GM12872 (cell line): ENCODE data around the gene SERGEF.

Source experiments
- TF ChIP-seq, protein P1 (sequence below): IDR thresholded peaks from 3 replicates; pipeline ENCODE4 v1.5.1; 2011; ENCODE audit warnings: low read depth, mild to moderate bottlenecking, low read length, moderate library complexity; ENCODE audit not compliant: insufficient read depth

The SERGEF gene

DNA sequence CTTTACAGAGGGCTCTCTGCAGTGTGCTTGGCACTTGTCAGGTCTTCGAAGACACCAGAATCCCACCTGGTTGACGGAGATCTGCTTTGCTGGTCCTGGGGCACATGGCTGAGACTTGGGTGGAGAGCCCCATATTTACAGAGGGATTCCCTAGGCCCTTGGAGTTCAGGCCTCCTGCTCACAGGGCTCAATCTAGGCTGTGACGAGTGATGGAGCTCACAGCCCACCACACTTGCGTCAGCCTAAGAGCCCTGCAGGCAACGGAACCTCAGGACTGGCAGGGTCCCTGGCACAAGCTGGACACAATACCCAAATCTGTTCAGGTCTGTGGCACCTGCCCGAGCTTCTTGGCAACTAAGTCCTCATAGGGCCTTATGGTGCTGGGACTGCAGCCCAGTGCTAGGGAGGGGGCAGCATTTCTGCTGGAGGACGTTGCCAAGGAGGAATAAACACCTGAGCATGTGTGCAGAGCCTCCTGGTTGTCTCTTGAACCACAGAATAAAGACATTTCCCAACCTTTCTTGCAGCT, 219.1 kb downstream of the SERGEF start:
- TF ChIP-seq, protein P1, sequence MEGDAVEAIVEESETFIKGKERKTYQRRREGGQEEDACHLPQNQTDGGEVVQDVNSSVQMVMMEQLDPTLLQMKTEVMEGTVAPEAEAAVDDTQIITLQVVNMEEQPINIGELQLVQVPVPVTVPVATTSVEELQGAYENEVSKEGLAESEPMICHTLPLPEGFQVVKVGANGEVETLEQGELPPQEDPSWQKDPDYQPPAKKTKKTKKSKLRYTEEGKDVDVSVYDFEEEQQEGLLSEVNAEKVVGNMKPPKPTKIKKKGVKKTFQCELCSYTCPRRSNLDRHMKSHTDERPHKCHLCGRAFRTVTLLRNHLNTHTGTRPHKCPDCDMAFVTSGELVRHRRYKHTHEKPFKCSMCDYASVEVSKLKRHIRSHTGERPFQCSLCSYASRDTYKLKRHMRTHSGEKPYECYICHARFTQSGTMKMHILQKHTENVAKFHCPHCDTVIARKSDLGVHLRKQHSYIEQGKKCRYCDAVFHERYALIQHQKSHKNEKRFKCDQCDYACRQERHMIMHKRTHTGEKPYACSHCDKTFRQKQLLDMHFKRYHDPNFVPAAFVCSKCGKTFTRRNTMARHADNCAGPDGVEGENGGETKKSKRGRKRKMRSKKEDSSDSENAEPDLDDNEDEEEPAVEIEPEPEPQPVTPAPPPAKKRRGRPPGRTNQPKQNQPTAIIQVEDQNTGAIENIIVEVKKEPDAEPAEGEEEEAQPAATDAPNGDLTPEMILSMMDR, result no peak

DNA sequence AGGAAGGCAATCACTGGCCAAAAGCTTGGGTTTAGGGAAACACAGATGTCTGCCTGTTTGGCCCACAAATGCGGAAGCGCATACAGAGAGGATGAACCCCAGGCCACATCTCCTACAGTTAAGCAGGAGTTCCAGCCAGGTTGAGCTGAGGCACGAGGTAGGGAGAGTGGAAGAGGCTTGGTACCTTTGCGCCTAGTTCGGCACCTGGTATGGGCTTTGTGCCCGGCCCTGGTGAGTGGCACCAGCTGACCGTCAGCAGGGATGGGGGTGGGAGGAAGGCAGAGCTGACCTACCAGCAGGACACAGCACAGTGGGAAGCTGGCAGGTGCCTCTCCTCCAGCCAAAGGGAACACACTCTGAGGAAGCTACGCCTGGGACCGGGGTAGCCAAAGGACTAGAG, 220.7 kb downstream of the SERGEF start:
- TF ChIP-seq, protein P1, result no peak

DNA sequence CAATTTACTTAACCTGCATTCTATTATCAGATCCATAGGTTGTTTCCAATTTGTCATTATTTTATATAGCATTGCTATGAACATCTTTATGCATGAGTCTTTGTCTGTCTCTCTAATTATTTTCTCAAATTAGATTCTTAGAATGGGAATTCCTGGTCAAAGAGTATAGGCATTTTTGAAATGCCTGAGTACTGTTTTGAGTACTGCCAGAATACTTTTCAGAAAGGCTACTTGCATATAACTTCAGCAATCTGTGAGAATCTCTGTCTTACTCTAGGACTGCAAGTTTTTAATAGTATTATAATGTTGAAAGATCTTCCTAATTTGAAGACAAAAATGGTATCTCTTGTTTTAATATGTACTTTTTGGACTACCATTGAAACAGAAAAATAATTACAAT, 221.7 kb downstream of the SERGEF start:
- TF ChIP-seq, protein P1, result no peak

GRCh38 chr11:17790453-17790852, 222.4 kb downstream of the SERGEF start:
- TF ChIP-seq, protein P1, result no peak

DNA sequence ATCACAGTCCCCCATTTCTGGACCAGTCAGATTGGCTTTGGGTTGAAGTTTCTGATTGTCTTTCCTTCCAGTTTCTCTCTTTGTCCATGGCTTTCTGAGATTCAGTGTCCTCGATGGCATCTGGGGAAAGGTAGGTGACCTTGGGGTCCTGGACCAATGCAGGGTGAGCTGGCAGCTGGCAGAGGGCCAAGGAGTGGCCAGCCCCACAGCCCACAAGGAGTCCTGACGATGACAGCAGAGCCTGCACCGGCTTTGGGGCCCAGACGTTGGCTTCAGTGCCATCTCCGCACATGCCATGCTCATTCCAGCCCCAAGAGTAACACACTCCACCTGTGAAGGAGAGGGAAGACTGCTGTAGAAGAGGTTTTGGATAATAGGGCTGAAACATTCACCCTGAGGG, 224.8 kb downstream of the SERGEF start:
- TF ChIP-seq, protein P1, result no peak

- TF ChIP-seq, protein P1, result no peak
These were observed 225.9 kb downstream of the SERGEF start for GRCh38 chr11:17786824-17787525.

- TF ChIP-seq, protein P1, result no peak
These were observed 229.0 kb downstream of the SERGEF start for GRCh38 chr11:17783878-17784277.
